Esophagus mucosa (tissue), 1 donor: ENCODE data around the gene SCAND1. TPM values are rescaled to one million over a fixed set of nuclear protein-coding genes. Genes with fewer than 3 reads are reported as not detected.

Source experiments
- ATAC-seq: fragments of 200-7000 bp; cut with Tn5 transposase; one replicate; pipeline ENCODE4 v1.9.1; 2020
- total RNA-seq: library from RNA; stranded (reverse); gene quantifications from one replicate; pipeline ENCODE4 v1.2.4, GENCODE V29; 2023
- donor health status: DM: yes; HTN: yes; CAD: no.

The SCAND1 gene
- total RNA-seq, 1 donor from 2014 or later = 47.9 TPM

- no peak for ATAC-seq
These were observed 50.5 kb downstream of the SCAND1 start for GRCh38 chr20:35903843-35904242.

Other genes with a start within 250 kb of the SCAND1 start
- 139 TPM for gene RBM39, start 212.2 kb downstream of the SCAND1 start, total RNA-seq
- gene PHF20, start 182.5 kb downstream of the SCAND1 start, total RNA-seq = 17.3 TPM
- 3.7 TPM for gene CNBD2, start 14.1 kb upstream of the SCAND1 start, total RNA-seq
- 95.6 TPM for gene EPB41L1, start 200.2 kb upstream of the SCAND1 start, total RNA-seq